Activated T-cell treated with anti-CD3 and anti-CD28 coated beads, Interleukin-2, amount 50 U/mL, for 4 hours (primary cell): Measurements from ENCODE around the gene FXYD3. TPM values are rescaled to one million over a fixed set of nuclear protein-coding genes. Genes with fewer than 3 reads are reported as not detected.
"Not testable (repeated sequence)": the region's sequence is repeated elsewhere in the genome, so short reads cannot be mapped to it uniquely, and the experiment has no call there.

Source experiments
- ATAC-seq, 2 donors: fragments of 200-7000 bp; cut with Tn5 transposase; one replicate each; pipeline ENCODE4 v1.10.0; 2021
- DNase-seq: peaks from one replicate; pipeline ENCODE4 v3.0.0-alpha.2; 2020
- H3K27me3 Mint-ChIP-seq: one replicate; pipeline ENCODE4 v1.8.0; 2021; ENCODE audit warnings: low read depth, mixed read lengths
- H3K36me3 Mint-ChIP-seq: one replicate; pipeline ENCODE4 v1.8.0; 2022; ENCODE audit warnings: mixed read lengths; ENCODE audit not compliant: insufficient read depth
- H3K4me1 Mint-ChIP-seq: one replicate; pipeline ENCODE4 v1.8.0; 2021; ENCODE audit warnings: low read depth, mixed read lengths
- H3K4me3 Mint-ChIP-seq: one replicate; pipeline ENCODE4 v1.8.0; 2021; ENCODE audit warnings: mild to moderate bottlenecking, moderate library complexity, mixed read lengths
- H3K9me3 Mint-ChIP-seq: one replicate; pipeline ENCODE4 v1.8.0; 2021; ENCODE audit warnings: mixed read lengths
- total RNA-seq, 3 donors: library from RNA; stranded (reverse); gene quantifications; one replicate each; pipeline ENCODE4 v1.2.1, GENCODE V29; 2021

Gene FXYD3
- total RNA-seq, 3 donors from 2014 or later = 0.23 to 0.63 (median 0.41) TPM

DNA sequence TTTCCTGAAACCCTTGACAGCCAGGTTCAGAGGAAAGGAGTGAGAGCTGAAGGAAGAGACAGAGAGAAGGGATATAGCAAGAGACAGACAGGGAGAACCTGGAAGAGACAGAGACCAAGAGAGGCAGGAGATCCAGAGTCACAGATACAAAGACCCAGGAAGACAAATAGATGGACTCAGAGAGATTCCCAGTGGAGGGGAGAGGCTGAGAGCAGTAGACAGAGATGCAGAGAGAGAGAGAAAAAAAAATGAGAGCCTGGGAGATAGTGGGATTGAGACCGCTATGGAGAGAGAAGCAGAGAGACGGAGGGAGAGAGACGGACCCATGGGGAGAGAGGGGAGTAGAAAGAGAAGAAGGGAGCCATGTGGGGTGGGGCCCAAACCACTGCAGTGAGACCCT, 28.2 kb downstream of the FXYD3 start:
- H3K4me3 Mint-ChIP-seq = no peak overlapping the region
- no peaks in the 10 kb centered on the region for H3K9me3 Mint-ChIP-seq

GRCh38 chr19:35144259-35144599, 28.6 kb downstream of the FXYD3 start:
- Mint-ChIP-seq H3K36me3 (no peaks in the 10 kb centered on the region), H3K27me3 (no peaks in the 10 kb centered on the region), H3K4me1 (peaks cover 31% of the 10 kb centered on the region), H3K9me3 (no peaks in the 10 kb centered on the region), H3K4me3 (no peak overlapping the region)
- no peak for ATAC-seq
- DNase-seq = no peak

More for the DNA sequence above, 28.2 kb downstream of the FXYD3 start:
- Mint-ChIP-seq H3K4me1 (peaks cover 31% of the 10 kb centered on the region), H3K27me3 (no peaks in the 10 kb centered on the region), H3K36me3 (no peaks in the 10 kb centered on the region)
- ATAC-seq (no peak), DNase-seq (no peak)

- Mint-ChIP-seq H3K4me1 (peaks cover 31% of the 10 kb centered on the region), H3K36me3 (no peaks in the 10 kb centered on the region), H3K27me3 (no peaks in the 10 kb centered on the region), H3K9me3 (no peaks in the 10 kb centered on the region), H3K4me3 (no peak overlapping the region)
- DNase-seq (no peak), ATAC-seq (no peak)
Observed at GRCh38 chr19:35144600-35145436, 29.2 kb downstream of the FXYD3 start.

DNA sequence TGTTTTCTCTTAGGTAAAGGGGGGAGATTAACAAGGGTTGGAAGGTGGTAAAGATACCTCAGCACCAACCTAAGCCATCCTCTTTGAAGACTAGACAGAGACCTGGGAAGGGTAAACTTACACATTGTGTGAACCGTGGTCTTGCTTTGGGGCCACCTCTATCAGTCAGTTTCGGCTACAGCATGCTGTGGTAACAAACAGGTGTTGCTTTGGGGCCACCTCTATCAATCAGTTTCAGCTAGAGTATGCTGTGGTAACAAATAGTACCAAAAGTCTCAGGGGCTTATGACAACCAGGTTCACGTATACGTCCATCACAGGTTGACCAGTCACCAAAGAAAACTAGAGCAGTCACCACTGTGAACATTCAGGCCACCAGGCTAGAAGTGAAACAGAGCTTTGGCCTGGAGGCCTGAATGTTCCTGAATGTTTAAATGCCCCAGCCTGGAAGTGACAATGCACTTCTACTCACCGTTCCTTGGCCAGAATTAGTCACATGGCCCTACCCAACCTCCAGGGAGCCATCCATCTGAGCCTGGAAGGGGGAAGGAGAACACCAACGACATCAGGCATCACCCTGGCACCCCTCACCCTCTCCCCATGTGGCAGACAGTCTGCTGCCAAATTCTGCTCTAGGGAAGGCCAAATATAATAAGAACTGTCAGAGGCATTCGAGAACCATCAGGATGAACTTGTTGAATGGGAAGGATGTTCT, 31.3 kb downstream of the FXYD3 start:
- Mint-ChIP-seq H3K4me1 (peaks cover 20% of the 10 kb centered on the region), H3K27me3 (no peaks in the 10 kb centered on the region), H3K36me3 (no peaks in the 10 kb centered on the region), H3K9me3 (no peaks in the 10 kb centered on the region), H3K4me3 (no peak overlapping the region)
- ATAC-seq = no peak
- DNase-seq = no peak

GRCh38 chr19:35149463-35149862, 33.8 kb downstream of the FXYD3 start:
- peaks cover 14% of the 10 kb centered on the region for H3K4me1 Mint-ChIP-seq
- no peaks in the 10 kb centered on the region for H3K27me3 Mint-ChIP-seq

GRCh38 chr19:35150445-35150844, 34.8 kb downstream of the FXYD3 start:
- no peak for DNase-seq
- H3K36me3 Mint-ChIP-seq = no peaks in the 10 kb centered on the region
- peaks cover 8% of the 10 kb centered on the region for H3K4me1 Mint-ChIP-seq
- no peak for ATAC-seq
- no peaks in the 10 kb centered on the region for H3K9me3 Mint-ChIP-seq
- no peaks in the 10 kb centered on the region for H3K27me3 Mint-ChIP-seq
- H3K4me3 Mint-ChIP-seq = no peak overlapping the region

More at GRCh38 chr19:35149463-35149862, 33.8 kb downstream of the FXYD3 start:
- no peak for ATAC-seq
- Mint-ChIP-seq H3K9me3 (no peaks in the 10 kb centered on the region), H3K36me3 (no peaks in the 10 kb centered on the region), H3K4me3 (no peak overlapping the region)
- DNase-seq = no peak

DNA sequence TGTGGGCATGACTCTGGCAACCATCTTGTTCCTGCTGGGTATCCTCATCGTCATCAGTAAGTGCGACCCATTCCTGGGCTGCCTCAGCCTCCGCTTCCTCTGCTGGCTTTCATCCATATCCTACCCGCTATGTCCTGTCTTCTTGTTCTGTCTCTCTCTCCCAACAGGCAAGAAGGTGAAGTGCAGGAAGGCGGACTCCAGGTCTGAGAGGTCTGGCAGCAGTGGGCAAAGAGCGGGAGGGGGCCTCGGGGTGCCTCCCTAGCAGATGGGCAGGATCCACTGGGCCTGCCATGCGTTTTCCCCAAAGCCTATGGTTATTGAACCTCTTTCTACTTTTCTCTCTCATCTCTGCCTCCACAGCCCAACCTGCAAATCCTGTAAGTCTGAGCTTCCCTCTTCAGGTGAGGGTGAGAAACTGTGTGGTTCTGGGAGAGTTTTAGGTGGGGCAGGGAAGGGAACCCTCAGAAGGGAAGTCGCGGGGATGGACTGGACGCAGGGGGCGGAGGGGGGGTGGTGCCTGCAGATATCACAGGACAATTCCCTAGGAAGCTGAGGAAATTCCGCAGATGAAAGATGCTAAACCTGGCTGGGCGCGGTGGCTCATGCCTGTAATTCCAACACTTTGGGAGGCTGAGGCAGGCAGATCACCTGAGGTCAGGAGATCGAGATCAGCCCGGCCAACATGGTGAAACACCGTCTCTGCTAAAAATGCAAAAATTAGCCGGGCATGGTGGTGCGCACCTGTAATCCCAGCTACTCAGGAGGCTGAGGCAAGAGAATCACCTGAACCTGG, 35.8 kb downstream of the FXYD3 start:
- Mint-ChIP-seq H3K4me3 (no peak overlapping the region), H3K27me3 (no peaks in the 10 kb centered on the region), H3K4me1 (peaks cover 16% of the 10 kb centered on the region), H3K9me3 (no peaks in the 10 kb centered on the region), H3K36me3 (peaks cover 8% of the 10 kb centered on the region)
- no peak for ATAC-seq
- DNase-seq = no peak

DNA sequence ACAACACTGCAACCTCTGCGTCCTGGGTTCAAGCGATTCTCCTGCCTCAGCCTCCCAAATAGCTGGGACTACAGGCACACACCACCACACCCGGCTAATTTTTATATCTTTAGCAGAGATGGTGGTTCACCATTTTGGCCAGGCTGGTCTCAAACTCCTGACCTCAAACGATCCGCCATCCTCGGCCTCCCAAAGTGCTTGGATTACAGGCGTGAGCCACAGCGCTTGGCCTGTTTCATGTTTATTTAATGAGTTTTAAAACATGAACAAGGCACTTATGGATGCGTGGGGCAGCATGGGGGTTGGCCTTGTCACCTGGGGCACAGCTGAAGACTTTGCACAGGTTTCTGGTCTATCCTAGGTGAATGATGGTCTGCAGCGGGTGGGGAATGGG, 37.5 kb downstream of the FXYD3 start:
- Mint-ChIP-seq H3K36me3 (peaks cover 15% of the 10 kb centered on the region), H3K4me1 (peaks cover 32% of the 10 kb centered on the region), H3K4me3 (peak overlapping the region; percentile 99)
- H3K27me3 Mint-ChIP-seq, ATAC-seq, DNase-seq, H3K9me3 Mint-ChIP-seq: not testable (repeated sequence)

- ATAC-seq = peak; percentile 53 to 62
- DNase-seq = peak; percentile 74
- H3K4me3 Mint-ChIP-seq = peak overlapping the region; percentile 99
- no peaks in the 10 kb centered on the region for H3K27me3 Mint-ChIP-seq
- H3K36me3 Mint-ChIP-seq = peaks cover 23% of the 10 kb centered on the region
- H3K4me1 Mint-ChIP-seq = peaks cover 40% of the 10 kb centered on the region
- H3K9me3 Mint-ChIP-seq = no peaks in the 10 kb centered on the region
Observed at GRCh38 chr19:35153701-35154524, 38.3 kb downstream of the FXYD3 start.

GRCh38 chr19:35154525-35155406, 39.1 kb downstream of the FXYD3 start, which contains the start of gene FXYD5:
TSS of gene FXYD5 (plus strand) at chr19:35154735. CDS start at chr19:35155551, 816 bp downstream.
- no peaks in the 10 kb centered on the region for H3K9me3 Mint-ChIP-seq
- peak within 1 kb of the TSS; percentile 99 for H3K4me3 Mint-ChIP-seq
- ATAC-seq (peak; percentile 81 to 83), DNase-seq (peak; percentile 84)
- H3K4me1 Mint-ChIP-seq = peaks cover 48% of the 10 kb centered on the region
- H3K36me3 Mint-ChIP-seq = peaks cover 30% of the 10 kb centered on the region
- no peaks in the 10 kb centered on the region for H3K27me3 Mint-ChIP-seq

GRCh38 chr19:35155441-35155840, 39.8 kb downstream of the FXYD3 start:
- ATAC-seq (peak; percentile 38), DNase-seq (no peak)
- no peaks in the 10 kb centered on the region for H3K27me3 Mint-ChIP-seq
- peaks cover 32% of the 10 kb centered on the region for H3K36me3 Mint-ChIP-seq
- peak overlapping the region; percentile 99 for H3K4me3 Mint-ChIP-seq
- peaks cover 48% of the 10 kb centered on the region for H3K4me1 Mint-ChIP-seq
- no peaks in the 10 kb centered on the region for H3K9me3 Mint-ChIP-seq

DNA sequence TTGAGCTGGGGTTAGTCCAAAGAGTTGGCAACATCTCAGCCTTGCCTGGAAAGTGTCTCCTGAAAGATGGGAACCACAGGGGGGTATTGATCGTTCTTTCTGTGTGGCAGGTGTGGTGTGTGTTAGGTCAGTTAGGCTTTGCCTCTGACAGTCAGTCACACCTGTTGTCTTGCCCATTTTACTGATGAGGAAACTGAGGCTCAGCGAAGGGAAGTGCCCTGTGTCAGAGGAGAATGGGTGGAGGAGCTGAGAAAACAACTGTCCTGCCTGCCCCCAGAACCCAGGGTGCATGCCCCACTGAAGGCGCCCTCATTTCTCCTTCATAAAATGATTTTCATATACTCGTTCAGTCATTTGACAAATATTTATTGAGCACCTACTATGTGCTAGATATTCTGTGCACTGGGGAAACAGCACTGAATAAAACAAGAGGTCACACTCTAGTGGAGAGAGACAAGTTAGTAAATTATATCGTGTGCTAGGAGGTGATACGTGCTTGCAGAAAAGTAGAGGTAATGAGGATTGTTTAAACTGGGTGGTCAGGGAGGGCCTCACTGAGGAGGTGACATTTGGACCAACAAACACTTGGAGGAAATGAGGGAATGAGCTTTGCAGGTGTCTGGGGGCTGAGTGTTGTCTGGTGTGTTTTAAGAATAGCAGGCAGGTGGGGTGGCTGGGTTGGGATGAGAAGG, 40.5 kb downstream of the FXYD3 start:
- peak overlapping the region; percentile 99 for H3K4me3 Mint-ChIP-seq
- H3K9me3 Mint-ChIP-seq = no peaks in the 10 kb centered on the region
- peaks cover 48% of the 10 kb centered on the region for H3K4me1 Mint-ChIP-seq
- DNase-seq (no peak), ATAC-seq (no peak)
- H3K27me3 Mint-ChIP-seq = no peaks in the 10 kb centered on the region
- H3K36me3 Mint-ChIP-seq = peaks cover 37% of the 10 kb centered on the region
